ENCODE data around the gene UQCC3. TPM values are rescaled to one million over a fixed set of nuclear protein-coding genes. Genes with fewer than 3 reads are reported as not detected.

UQCC3 gene
- total and polyA plus RNA-seq, 2 experiments from 2014 or later: 5.9 to 14.5 TPM

- Histone ChIP-seq H3K9me3 (ENCODE audit: low read depth) (no peaks in the 10 kb centered on the region), H4K20me1 (ENCODE audit: insufficient read depth) (no peaks in the 10 kb centered on the region), H3K27me3 (replicated peaks; ENCODE audit: insufficient read depth) (no peaks in the 10 kb centered on the region), H3F3A (ENCODE audit: insufficient read depth) (peaks cover 26% of the 10 kb centered on the region), H3K36me3 (ENCODE audit: low read depth) (0 out of 2 replicates have a peak, but pooled peaks cover 5% of the 10 kb centered on the region), H3K4me1 (ENCODE audit: insufficient read depth) (peaks cover 12% of the 10 kb centered on the region), H3K79me2 (ENCODE audit: insufficient read depth) (peaks cover 50% of the 10 kb centered on the region), H3K9ac (peak within 1 kb of the TSS; percentile 87), H3K9me2 (ENCODE audit: insufficient read depth) (no peaks in the 10 kb centered on the region), H3K27ac (peak within 1 kb of the TSS; percentile 72), H3K4me3 (peak within 1 kb of the TSS; percentile 84), H2AFZ (peak within 1 kb of the TSS; percentile 84), H3K4me2 (ENCODE audit: unreplicated experiment) (peak within 1 kb of the TSS; percentile 90)
- DNase-seq: peak; percentile 96
- WGBS, 2 experiments (ENCODE audit: low coverage in 1 of 2, low lambda C conversion rate in 2 of 2, missing lambda C conversion rate in 2 of 2): 1% methylated on average over 43 to 47 of the region's 47 CpGs
- in situ Hi-C loops (cut with MboI): no loop called here
- no peak for TF ChIP-seq EZH2phosphoT487 (IDR thresholded peaks at IDR 0.05; ENCODE audit: insufficient read depth, low read depth)
- TF ChIP-seq EZH2 (IDR thresholded peaks at IDR 0.05; ENCODE audit: insufficient read depth, poor library complexity, severe bottlenecking): no peak
Observed at GRCh38 chr11:62665075-62665598, 6.3 kb upstream of the UQCC3 start, which contains the start of the genes C11orf98 and CSKMT. Gene C11orf98 (minus strand): TSS chr11:62665210. CDS start chr11:62665169, 41 bp downstream. Gene CSKMT (plus strand): TSS chr11:62665312. CDS start chr11:62665880, 568 bp downstream.

- Histone ChIP-seq H3K36me3 (ENCODE audit: low read depth) (0 out of 2 replicates have a peak, but pooled peaks cover 5% of the 10 kb centered on the region), H4K20me1 (ENCODE audit: insufficient read depth) (no peaks in the 10 kb centered on the region), H3K9me2 (ENCODE audit: insufficient read depth) (no peaks in the 10 kb centered on the region), H3F3A (ENCODE audit: insufficient read depth) (peaks cover 30% of the 10 kb centered on the region), H2AFZ (no peak overlapping the region), H3K27me3 (replicated peaks; ENCODE audit: insufficient read depth) (no peaks in the 10 kb centered on the region), H3K9me3 (ENCODE audit: low read depth) (no peaks in the 10 kb centered on the region), H3K79me2 (ENCODE audit: insufficient read depth) (peaks cover 56% of the 10 kb centered on the region), H3K27ac (peak overlapping the region; percentile 72), H3K4me2 (ENCODE audit: unreplicated experiment) (peak overlapping the region; percentile 90), H3K9ac (peak overlapping the region; percentile 87), H3K4me1 (ENCODE audit: insufficient read depth) (peaks cover 12% of the 10 kb centered on the region), H3K4me3 (peak overlapping the region; percentile 84)
- WGBS, 2 experiments (ENCODE audit: low coverage in 1 of 2, low lambda C conversion rate in 2 of 2, missing lambda C conversion rate in 2 of 2): 0 to 1% methylated on average over 32 to 39 of the region's 39 CpGs
- TF ChIP-seq EZH2phosphoT487 (IDR thresholded peaks at IDR 0.05; ENCODE audit: insufficient read depth, low read depth) (no peak), EZH2 (IDR thresholded peaks at IDR 0.05; ENCODE audit: insufficient read depth, poor library complexity, severe bottlenecking) (no peak)
- in situ Hi-C loops (cut with MboI): no loop called here
- DNase-seq: peak; percentile 80
Observed at GRCh38 chr11:62665599-62666258, 5.7 kb upstream of the UQCC3 start.

- no peaks in the 10 kb centered on the region for H3K9me2 ChIP-seq (ENCODE audit: insufficient read depth)
- peak overlapping the region; percentile 72 for H3K27ac ChIP-seq
- H3K4me1 ChIP-seq (ENCODE audit: insufficient read depth): peaks cover 12% of the 10 kb centered on the region
- no peaks in the 10 kb centered on the region for H3K9me3 ChIP-seq (ENCODE audit: low read depth)
- H3K36me3 ChIP-seq (ENCODE audit: low read depth): 0 out of 2 replicates have a peak, but pooled peaks cover 5% of the 10 kb centered on the region
- H3F3A ChIP-seq (ENCODE audit: insufficient read depth): peaks cover 30% of the 10 kb centered on the region
- peak overlapping the region; percentile 90 for H3K4me2 ChIP-seq (ENCODE audit: unreplicated experiment)
- in situ Hi-C loops (cut with MboI): no loop called here
- H3K27me3 ChIP-seq (replicated peaks; ENCODE audit: insufficient read depth): no peaks in the 10 kb centered on the region
- H3K79me2 ChIP-seq (ENCODE audit: insufficient read depth): peaks cover 59% of the 10 kb centered on the region
- peak overlapping the region; percentile 87 for H3K9ac ChIP-seq
- WGBS, 2 experiments (ENCODE audit: low coverage in 1 of 2, low lambda C conversion rate in 2 of 2, missing lambda C conversion rate in 2 of 2): 17 to 18% methylated on average over 16 of the region's 16 CpGs
- no peaks in the 10 kb centered on the region for H4K20me1 ChIP-seq (ENCODE audit: insufficient read depth)
- H3K4me3 ChIP-seq: peak overlapping the region; percentile 84
- H2AFZ ChIP-seq: no peak overlapping the region
- no peak for TF ChIP-seq EZH2phosphoT487 (IDR thresholded peaks at IDR 0.05; ENCODE audit: insufficient read depth, low read depth)
- no peak for TF ChIP-seq EZH2 (IDR thresholded peaks at IDR 0.05; ENCODE audit: insufficient read depth, poor library complexity, severe bottlenecking)
- peak; percentile 29 for DNase-seq
Observed at GRCh38 chr11:62666259-62666926, 5.1 kb upstream of the UQCC3 start.

- 68 to 70% methylated on average over 2 of the region's 2 CpGs for WGBS, 2 experiments (ENCODE audit: low coverage in 1 of 2, low lambda C conversion rate in 2 of 2, missing lambda C conversion rate in 2 of 2)
- Histone ChIP-seq H3K79me2 (ENCODE audit: insufficient read depth) (peaks cover 60% of the 10 kb centered on the region), H3K9me2 (ENCODE audit: insufficient read depth) (no peaks in the 10 kb centered on the region), H3K9ac (peak overlapping the region; percentile 87), H3K4me3 (0 out of 2 replicates have a peak overlapping the region, but pooled peaks have one; percentile 84), H3K27me3 (replicated peaks; ENCODE audit: insufficient read depth) (no peaks in the 10 kb centered on the region), H3K4me1 (ENCODE audit: insufficient read depth) (peaks cover 13% of the 10 kb centered on the region), H3K4me2 (ENCODE audit: unreplicated experiment) (peak overlapping the region; percentile 90), H3K9me3 (ENCODE audit: low read depth) (no peaks in the 10 kb centered on the region), H3K36me3 (ENCODE audit: low read depth) (0 out of 2 replicates have a peak, but pooled peaks cover 5% of the 10 kb centered on the region), H3K27ac (peak overlapping the region; percentile 72; the same call in 1 of the 2 replicates), H3F3A (ENCODE audit: insufficient read depth) (peaks cover 30% of the 10 kb centered on the region), H2AFZ (no peak overlapping the region), H4K20me1 (ENCODE audit: insufficient read depth) (no peaks in the 10 kb centered on the region)
- in situ Hi-C loops (cut with MboI): no loop called here
- TF ChIP-seq EZH2 (IDR thresholded peaks at IDR 0.05; ENCODE audit: insufficient read depth, poor library complexity, severe bottlenecking) (no peak), EZH2phosphoT487 (IDR thresholded peaks at IDR 0.05; ENCODE audit: insufficient read depth, low read depth) (no peak)
- no peak for DNase-seq
Observed at GRCh38 chr11:62667460-62667859, 4.0 kb upstream of the UQCC3 start.

Measured in GM23248 (cell line).